GM19023 (cell line): ENCODE measurements around the gene SMIM13.
"Not testable (repeated sequence)": the region's sequence is repeated elsewhere in the genome, so short reads cannot be mapped to it uniquely, and the experiment has no call there.

ENCODE experiments used
- ATAC-seq: cut with Tn5 transposase; IDR thresholded peaks from one replicate; pipeline ENCODE4 v1.9.1; 2021; ENCODE audit warnings: mild to moderate bottlenecking, moderate library complexity; ENCODE audit not compliant: unreplicated experiment

SMIM13 gene

DNA sequence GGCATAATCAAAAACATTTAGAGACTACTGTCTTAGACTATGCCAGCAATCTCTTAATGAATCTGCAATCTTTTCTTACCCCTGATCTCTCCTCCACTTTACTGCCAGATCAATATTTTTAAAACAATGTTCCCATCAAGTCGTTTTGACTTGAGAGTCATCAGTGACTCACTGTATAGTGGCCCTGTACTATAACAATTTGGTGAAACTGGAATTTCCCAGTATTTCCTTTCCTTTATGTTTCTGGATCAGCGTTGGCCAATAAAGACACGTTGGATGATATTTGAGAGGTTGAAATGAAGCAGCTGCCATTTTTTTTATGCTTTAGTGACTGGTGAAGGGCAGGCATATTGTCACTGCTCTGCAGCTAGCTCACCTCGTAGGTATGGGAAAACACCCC is 10.1 kb upstream of the SMIM13 start:
- no peak for ATAC-seq

DNA sequence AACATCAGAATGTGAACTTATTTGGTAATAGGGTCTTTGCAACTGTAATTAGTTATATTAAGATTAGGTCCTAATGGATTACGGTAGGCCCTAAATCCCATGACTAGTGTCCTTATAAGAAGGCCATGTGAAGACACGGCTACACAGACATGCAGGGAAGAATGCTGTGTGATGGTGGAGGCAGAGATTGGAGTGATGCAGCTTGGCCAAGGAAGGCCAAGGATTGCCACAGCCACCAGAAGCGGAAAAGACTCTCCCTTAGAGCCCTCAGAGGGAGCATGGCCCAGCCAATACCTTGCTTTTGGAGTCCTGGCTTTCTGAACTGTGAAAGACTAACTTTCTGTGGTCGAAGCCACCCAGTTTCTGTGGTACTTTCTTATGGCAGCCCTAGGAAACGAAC is 9.7 kb upstream of the SMIM13 start:
- ATAC-seq: no peak

DNA sequence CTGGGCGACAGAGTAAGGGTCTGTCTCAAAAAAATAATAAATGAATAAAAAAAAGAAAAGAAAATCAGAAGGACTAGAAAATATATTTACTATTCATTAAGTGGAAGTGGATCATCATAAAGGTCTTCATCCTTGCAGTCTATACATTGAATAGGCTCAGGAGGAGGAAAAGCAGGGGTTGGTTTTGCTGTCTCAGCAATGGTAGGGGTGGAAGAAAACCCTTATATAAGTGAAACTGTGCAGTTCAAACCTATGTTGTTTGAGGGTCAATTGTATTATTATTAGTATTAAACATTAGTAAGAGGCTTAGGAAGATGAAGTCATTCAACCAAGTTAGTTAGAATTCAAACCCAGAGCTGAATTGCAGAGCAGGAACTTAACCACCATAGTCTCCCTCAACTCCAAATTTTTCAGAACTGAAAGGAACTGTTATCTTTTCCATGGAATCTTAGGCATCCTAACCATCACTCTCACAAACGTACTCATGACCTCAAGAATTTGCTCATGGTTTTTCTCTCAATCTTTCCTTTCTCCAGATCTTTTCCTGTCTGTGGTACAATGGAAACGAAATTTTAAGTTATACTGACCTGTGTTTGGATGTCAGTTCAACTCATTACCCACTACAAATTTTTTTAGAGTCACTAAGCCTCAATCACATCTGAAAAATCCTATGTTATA is 7.7 kb upstream of the SMIM13 start:
- no peak for ATAC-seq

DNA sequence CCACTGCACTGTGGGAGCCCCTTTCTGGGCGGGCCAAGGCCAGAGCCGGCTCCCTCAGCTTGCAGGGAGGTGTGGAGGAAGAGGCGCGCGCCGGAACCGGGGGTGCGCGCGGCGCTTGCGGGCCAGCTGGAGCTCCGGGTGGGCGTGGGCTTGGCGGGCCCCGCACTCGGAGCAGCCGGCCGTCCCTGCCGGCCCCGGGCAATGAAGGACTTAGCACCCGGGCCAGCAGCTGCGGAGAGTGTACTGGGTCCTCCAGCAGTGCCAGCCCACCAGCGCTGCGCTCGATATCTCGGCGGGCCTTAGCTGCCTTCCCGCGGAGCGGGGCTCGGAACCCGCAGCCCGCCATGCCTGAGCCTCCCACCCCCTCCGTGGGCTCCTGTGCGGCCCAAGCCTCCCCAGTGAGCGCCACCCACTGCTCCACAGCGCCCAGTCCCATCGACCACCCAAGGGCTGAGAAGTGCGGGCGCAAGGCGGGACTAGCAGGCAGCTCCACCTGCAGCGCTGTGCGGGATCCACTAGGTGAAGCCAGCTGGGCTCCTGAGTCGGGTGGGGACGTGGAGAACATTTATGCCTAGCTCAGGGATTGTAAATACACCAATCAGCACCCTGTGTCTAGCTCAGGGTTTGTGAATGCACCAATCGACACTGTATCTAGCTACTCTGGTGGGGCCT is 6.4 kb upstream of the SMIM13 start:
- not testable (repeated sequence) for ATAC-seq

DNA sequence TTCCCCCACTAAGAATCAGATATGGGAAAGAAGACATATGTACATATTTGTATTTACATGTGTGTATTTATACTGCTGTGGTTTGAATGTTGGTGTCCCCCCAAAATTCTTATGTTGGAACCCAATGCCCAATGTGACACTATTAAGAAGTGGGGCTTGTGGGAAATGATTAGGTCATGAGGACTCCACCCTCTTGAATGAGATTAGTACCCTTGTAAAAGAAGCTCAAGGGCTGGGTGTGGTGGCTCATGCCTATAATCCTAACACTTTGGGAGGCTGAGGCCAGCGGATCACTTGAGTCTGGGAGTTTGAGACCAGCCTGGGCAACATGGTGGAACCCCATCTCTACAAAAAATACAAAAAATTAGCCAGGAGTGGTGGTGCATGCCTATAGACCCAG is 3.9 kb upstream of the SMIM13 start:
- no peak for ATAC-seq

DNA sequence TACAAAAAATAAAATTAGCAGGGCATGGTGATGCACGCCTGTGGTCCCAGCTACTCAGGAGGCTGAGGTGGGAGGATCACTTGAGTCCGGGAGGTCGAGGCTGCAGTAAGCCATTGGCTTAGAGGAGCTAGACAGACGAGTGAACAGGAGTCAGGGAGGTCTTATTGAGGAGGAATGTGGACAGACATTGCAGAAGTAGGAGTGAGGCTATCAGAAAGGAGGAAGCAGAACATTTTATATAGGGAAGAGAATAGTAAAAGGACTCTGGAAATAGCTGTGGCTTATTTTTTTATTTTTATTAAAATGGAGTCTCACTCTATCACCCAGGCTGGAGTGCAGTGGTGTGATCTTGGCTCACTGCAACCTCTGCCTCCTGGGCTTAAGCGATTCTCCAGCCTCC is 2.5 kb upstream of the SMIM13 start:
- ATAC-seq: not testable (repeated sequence)

DNA sequence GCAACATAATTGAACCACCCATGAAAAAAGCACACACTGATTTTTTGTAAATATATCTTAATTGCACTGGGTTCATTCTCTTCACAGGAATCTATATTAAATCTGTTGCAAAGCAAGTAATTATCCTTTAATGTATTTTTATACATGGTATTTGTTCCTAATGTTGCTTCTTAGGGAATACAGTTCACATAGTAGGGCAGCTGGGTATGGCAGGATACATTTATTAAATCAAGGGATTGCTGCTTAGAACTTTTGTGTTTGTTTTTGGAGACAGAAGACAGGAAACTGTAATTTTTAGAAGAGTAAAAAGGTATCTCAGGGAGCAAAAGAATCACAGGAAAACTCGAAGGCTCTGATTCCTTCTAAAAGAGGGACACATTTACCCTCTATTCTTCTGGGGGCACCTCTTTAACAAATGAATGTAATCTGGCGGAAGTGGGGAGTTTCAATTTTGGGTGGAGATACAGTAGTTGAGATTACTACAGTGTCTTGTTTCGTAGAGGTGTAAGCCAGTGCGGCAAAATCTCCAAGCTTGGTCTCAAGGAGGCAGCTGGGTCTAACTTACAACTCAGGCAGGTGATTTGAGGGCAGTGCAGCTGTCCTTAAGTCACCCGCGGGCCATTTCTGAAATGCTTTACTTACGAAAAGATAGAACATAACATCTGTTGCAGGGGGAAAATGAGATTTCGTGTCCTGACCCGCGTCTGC is 812 bp upstream of the SMIM13 start:
- peak; percentile 30 for ATAC-seq

DNA sequence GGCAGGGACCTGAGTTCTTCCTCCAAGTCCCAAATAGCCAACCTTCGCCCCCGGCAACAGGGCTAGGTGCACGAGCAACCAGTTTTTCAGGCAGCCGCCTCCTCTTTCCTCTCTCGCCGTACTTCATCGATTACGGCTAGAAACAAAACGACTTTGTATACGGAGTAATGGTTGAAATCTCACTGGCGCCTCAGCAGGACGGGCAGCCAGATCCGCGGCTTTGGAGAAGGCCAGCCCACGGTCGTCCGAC is 333 bp upstream of the SMIM13 start:
- ATAC-seq: peak; percentile 21

DNA sequence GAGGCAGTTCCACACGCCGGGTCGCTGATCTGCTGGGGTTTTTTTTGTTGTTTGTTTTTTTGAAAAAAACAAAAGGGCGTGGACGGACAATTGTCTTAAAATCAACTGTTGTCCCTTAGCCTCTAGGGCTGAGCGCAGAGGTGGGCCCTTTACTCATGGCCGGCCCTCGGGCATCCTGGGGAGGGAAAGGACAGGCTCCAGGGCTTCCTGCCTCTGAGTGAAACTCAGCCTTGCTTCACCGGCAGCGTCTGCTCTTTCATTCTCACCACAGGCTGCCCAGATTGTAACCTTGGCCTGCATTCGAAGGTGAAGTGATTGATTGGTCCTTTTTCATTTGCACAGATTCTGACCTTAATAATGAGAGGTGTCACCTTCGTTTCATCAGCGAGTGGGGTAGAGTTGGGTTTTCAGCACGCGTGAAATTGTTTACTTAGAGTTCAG is 797 bp downstream of the SMIM13 start:
- ATAC-seq: peak; percentile 35

DNA sequence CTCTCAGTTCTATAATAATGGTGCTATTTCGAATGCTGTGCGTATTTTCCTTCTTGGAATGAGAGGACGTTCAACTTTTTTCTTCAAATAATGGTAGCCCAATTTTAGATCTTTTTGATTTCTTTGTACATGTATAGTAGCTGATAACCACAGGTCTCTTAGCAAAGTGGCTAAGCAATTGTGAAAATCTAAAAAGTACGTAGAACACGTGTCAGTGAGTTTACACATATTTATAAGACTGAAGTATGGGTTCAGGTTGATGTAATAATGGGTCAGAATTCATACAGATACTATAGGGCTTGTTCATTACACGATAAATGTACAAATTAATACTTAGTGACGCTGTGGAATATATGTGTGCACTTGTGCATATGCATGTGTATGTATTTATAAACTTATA is 1.3 kb downstream of the SMIM13 start:
- no peak for ATAC-seq

DNA sequence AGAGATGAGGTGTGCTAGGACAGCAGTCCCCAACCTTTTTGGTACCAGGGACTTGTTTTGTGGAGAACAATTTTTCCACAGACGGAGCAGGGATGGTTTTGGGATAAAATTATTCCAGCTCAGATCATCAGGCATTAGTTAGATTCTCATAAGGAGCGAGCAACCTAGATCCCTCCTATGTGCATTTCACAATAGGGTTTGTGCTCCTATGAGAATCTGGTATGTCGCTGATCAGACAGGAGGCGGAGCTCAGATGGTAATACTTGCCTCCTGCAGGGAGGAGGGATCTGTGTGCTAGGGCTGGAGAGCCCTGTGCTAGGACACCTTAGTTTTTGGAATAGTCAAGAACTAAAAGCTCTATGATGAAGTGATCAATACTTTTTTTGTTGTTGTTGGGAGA is 2.5 kb downstream of the SMIM13 start:
- no peak for ATAC-seq

DNA sequence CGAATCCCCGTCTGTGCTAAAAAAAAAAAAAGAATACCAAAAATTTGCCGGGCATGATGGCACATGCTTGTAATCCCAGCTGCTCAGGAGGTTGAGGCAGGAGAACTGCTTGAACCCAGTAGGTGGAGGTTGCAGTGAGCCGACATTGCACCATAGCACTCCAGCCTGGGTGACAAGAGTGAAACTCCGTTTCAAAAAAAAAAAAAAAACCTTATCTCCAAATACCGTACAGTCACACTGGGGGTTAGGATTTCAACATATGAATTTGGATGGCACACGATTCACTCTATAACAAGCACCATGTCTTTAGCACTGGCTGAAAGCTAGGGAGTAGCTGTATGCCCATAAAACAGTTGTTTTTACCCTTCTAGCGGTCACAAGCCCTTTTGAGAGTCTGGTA is 3.8 kb downstream of the SMIM13 start:
- no peak for ATAC-seq

DNA sequence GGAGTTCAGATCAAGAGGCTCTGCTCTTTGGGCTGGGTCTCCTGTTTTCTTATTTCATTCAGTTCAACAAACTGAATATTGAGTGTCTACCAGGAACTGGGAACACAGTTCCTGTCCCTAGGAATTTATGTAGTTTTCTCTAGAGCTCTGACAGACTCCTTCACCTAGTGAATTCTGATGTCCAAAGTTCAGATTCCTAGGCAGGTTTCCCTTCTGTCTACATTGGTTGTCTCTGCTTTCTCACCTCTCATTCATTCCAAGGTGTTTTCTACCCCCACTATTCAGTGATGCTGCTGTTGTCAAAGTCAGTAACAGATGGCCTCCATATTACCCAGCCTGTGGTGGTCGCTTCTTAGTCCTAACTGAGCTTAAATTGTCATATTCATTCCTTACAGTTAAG is 4.4 kb downstream of the SMIM13 start:
- no peak for ATAC-seq

DNA sequence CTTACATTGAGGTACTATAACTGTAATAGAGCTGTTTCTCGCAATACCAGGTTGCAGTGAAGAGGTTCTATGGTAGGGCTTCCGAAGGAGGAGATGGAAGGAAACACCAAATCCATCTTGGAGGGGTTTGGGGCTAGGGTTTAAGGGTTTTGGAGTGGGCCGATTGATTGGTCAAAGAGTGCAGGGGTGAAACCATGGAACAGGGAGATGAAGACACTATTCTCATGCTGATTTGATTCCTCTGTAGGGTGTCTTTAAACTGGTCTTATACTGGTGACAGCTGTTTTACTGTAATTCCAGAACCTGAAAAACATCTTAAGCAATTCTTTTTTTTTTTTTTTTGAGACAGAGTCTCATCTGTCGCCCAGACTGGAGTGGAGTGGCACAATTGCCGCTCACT is 7.8 kb downstream of the SMIM13 start:
- ATAC-seq: no peak

DNA sequence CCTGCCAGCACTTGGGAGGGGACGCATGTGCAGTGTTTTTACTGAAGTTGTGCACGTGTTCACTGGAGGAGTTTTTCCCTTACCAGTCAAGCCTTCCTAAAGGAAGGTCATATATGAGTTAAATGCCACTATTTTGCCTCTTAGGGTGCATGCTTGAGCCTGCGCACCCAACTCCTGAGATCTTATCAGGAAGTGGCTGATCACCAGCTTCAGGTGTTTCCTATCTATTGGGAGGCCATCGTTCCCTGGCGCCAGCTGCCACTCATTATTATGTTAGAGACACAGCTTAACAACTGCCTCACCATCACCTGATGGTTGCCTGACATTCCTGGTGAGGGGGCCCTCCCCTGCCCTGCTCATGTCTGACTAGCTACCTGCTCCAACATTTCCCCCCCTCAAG is 9.4 kb downstream of the SMIM13 start:
- ATAC-seq: no peak

DNA sequence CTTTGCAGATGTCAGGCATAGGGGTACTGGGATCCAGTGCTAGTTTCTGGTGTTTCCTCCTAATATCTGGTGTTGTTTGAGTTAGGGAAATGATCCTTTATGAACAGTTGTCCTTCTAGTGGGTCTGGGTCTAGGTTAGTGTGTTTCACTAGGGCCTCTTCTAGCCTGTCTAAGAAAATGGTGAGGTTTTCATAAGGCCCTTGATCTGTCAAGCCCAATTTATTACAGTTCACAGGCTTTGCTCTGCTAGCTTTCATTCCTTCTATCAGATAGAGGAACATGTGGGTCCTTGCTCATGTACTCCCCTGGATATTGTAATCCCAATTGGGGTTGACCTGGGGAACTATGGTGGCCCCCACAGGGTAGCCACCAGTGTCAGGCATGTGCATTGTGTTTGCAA is 15.1 kb downstream of the SMIM13 start:
- no peak for ATAC-seq

DNA sequence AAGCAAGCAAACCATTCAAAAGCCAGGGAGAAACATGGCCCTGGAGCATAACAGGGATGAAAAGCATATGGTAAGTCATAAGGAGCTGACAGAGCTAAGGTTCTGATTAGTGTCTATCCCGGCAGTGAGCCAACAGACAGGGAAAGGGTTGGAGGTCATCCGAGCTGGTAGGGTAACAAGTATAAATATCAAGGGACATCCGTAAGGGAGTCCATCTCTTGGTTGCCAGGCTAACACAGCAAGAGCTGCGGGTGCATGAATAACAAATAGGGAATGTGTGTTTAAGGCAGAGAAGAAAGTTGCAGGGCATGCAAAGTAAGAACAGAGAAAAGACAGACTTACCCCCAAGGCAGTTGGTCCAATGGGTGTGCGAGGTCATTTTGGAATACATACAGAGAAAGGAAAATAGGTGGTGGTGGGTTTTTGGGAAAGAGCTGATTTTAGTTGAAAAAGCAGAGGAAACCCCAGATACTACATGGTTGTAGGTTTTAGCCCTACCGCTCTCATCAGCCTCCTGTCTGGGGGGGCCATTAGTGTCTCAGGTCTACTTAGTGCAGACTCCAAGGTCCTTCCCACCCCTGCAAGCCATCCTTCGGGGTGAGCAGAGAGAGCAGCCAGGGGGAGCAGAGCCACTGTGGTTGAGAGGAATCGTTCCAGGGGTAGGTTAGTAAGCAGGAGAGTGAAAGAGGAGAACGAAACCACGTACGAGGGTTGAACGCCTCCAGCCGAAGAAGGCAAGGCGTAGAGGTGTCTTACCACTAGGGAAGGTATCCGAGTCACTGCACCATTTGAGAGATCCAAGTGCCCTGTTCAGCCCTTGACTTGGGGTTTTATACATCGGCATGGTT is 17.5 kb downstream of the SMIM13 start, which contains the start of gene ERVFRD-1:
Gene ERVFRD-1, minus strand, starts transcription at position 805 of the 848 bp plus-strand sequence. CDS start 6,415 bp downstream, outside the sequence.
- ATAC-seq: no peak

DNA sequence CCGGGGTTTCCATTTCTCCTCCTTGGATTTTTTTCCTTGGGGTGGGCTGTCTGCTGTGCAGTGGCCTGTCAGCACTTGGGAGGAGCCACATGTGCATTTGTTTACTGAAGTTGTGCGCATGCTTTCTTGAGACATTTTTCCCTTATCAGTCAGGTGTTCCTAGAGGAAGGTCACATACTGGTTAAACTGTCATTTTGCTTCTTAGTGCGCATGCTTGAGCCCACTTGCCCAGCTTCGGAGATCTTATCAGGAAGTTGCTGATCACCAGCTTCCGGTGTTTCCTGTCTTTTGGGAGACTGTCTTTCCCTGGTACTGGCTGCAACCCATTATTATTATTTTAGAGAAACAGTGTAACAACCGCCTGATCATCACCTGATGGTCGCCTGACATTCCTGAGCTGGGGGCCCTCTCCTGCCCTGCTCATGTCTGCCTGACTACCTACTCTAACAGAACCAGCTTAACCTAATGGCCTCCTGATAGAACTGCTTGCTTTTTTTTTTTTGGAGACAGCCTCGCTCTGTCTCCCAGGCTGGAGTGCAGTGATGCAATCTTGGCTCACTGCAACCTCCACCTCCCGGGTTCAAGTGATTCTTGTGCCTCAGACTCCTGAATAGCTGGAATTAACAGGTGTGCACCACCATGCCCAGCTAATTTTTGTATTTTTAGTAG is 18.3 kb downstream of the SMIM13 start:
- ATAC-seq: no peak

DNA sequence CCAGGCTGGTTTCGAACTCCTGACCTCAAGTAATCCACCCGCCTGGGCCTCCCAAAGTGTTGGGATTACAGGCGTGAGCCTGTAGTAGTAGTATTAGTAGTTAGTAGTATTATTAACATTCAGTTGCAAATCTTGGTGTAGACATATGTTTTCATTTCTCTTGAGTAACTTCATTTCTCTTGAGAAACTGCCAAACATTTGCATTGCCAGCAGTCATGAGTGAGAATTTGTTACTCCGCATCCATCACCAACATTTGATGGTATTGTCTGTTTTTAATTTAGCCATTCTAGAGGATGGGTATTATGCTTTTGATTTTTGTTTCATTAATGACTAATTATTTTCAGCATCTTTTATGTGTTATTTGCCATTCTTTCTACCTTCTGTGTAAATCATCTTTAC is 19.4 kb downstream of the SMIM13 start:
- ATAC-seq: no peak

DNA sequence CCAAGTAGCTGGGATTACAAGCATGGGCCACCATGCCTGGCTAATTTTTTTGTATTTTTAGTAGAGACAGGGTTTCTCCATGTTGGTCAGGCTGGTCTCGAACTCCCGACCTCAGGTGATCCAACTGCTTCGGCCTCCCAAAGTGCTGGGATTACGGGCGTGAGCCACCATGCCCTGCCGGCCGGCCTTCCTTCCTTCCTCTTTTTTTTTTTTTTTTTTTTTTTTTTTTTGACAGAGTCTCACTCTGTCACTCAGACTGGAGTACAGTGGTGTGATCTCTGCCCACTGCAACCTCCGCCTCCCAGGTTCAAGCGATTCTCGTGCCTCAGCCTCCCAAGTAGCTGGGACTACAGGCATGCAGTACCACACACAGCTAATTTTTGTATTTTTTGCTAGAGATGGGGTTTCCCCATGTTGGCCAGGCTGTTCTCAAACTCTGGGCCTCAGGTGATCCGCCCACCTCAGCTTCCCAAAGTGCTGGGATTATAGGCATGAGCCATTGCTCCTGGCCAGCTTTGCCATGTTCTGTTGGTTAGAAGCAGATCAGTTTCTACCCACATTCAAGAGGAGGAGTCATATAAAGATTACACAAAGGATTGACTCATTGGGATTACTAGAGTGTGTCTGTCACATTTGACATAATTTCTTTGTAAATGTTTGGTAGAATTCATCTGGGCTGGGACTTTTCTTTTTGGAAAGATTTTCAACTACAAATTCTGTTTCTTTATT is 22.3 kb downstream of the SMIM13 start:
- not testable (repeated sequence) for ATAC-seq
